Measurements from ENCODE around the gene PIAS1.

PIAS1 gene

GRCh38 chr15:68175526-68175925 lies 121.4 kb downstream of the PIAS1 start:
- TF ChIP-seq POLR2A (IDR thresholded peaks at IDR 0.05; ENCODE audit: low read depth, low read length) = no peak
- no peak for FAIRE-seq
- no peak for DNase-seq (ENCODE audit: insufficient read length, low spot score)

DNA sequence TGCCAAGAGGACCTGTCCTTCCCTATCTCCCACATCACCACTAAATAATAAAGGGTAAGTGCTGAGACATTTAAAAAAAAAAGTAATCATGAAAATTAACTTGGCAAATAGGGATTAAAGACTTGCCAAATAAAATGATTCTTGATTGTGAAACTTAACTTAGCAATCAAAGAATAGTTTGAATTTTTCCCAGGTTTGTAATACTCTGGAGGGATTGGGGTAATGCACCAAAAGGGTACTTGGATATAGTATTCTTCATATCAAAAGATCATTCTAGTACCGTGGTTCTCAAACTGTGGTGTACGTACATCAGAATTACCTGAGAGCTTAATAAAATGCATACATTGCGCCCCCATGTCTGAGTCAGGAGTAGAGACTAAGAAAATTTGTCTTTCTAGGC lies 122.5 kb downstream of the PIAS1 start:
- FAIRE-seq (no peak), DNase-seq (ENCODE audit: insufficient read length, low spot score) (no peak)
- TF ChIP-seq POLR2A (IDR thresholded peaks at IDR 0.05; ENCODE audit: low read depth, low read length) = no peak

DNA sequence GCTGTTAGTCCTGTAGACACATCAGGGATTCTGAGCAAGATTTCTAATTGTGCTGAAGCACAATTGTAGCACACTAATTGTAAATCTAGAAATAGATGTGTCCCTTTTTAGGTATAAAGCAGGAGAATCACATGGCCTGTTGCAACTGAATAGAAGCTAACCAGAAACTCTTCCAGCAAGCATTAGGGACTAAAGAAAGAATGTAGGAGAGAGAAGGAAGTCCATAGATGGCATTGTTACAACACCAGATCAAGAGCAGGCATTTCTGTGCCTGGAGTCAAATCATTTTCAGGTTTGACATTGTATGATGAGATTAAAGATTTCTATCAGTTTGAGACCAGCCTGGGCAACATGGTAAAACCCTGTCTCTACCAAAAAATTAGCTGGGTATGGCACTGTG lies 123.6 kb downstream of the PIAS1 start:
- DNase-seq (ENCODE audit: insufficient read length, low spot score) = no peak
- no peak for FAIRE-seq
- TF ChIP-seq POLR2A (IDR thresholded peaks at IDR 0.05; ENCODE audit: low read depth, low read length) = no peak

DNA sequence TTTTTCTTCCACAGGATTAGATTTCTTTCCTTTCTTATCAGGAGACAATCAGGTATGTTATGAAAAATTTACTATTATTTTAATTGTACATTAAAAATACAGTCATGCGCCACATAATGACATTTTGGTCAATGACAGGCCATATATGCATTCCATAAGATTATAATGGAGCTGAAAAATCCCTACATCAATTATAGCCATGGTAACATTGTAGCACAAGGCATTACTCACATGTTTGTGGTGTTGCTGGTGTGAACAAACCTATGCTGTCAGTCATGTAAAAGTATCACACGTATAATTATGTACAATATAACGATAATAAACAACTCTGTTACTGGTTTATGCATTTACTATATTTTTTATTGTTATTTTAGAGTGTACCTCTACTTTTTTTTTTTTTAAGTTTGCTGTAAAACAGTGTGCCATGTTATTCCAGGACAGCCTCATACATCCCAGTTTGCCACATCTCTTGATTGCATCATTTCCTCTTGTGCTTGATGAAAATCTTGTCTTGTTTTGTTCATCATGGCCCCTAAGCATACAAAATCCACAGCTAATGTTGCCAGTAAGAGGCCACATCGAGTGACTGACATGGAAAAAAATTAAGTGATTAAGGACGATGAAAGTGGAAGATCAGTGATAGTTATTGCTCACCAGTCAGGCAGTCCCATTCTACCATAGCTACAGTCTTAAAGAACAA lies 129.7 kb downstream of the PIAS1 start:
- TF ChIP-seq POLR2A (IDR thresholded peaks at IDR 0.05; ENCODE audit: low read depth, low read length) = no peak
- FAIRE-seq (no peak), DNase-seq (ENCODE audit: insufficient read length, low spot score) (no peak)

DNA sequence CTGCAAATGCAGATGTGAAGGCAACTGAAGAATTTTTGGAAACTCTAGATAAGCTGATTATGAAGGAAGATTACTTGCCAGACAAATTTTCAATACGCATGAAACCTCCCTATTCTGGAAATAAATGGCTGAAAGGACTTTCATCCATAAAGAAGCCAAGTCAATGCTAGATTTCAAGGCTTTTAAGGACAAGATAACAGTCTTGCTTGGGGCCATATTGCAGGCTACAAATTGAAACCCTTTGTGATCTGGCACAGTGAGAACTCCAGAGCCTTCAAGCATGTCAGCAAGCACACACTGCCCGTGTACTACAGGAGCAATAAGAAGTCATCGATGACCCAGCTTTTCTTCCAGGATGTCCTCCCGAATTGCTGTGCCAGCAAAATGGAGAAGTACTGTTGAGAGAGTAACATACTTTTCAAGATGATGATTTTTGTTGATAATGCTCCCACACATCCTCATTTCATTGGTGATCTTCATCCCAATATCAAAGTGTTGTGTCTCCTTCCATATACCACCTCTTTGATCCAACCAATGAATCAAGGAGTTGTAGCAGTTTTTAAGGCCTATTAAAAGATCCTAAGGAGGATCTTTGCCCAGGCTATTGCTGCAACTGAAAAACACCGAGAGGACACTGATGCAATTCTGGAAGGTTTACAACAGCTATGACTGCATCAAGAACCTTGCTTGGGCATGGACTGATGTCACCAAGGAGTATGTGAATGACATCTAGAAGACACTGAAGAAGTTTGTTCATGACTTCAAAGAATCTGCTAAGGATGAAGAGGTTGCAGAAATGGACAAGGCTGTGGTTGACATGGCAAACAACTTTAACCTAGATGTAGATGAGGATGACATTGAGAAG lies 130.7 kb downstream of the PIAS1 start:
- FAIRE-seq (no peak), DNase-seq (ENCODE audit: insufficient read length, low spot score) (no peak)
- no peak for TF ChIP-seq POLR2A (IDR thresholded peaks at IDR 0.05; ENCODE audit: low read depth, low read length)

DNA sequence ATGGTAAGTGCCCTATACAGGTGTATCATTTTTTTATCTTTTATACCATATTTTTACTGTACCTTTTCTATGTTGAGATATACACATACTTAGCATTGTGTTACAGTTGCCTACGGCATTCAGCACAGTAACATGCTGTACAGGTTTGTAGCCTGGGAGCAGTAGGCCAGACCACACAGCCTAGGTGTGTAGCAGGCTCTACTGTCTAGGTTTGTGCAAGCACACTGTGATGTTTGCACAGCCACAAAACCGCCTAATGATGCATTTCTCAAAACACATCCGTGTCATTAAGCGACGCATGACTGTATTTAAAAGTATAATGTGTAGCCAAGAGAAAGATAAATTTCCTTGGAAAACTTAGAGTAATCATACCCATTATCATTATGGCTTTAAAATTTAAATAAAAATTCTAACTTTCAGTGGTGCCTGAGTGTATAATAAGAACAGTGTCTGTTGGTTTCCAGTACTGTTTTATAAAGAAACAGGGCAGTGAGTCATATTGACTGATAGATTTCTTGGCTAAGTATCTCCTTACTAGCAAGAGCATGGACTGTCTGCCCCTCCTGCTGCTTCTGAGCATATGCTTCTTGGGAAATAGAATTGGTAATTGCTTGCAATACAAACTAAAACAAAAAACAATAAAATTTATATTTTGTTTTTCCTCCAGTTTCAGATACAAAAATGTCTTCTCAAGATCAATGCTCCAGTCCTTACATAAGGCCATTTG lies 132.7 kb downstream of the PIAS1 start:
- FAIRE-seq = no peak
- no peak for DNase-seq (ENCODE audit: insufficient read length, low spot score)
- TF ChIP-seq POLR2A (IDR thresholded peaks at IDR 0.05; ENCODE audit: low read depth, low read length) = no peak

- no peak for TF ChIP-seq POLR2A (IDR thresholded peaks at IDR 0.05; ENCODE audit: low read depth, low read length)
- FAIRE-seq (no peak), DNase-seq (ENCODE audit: insufficient read length, low spot score) (no peak)
Measured at GRCh38 chr15:68187559-68187958, 133.4 kb downstream of the PIAS1 start.

DNA sequence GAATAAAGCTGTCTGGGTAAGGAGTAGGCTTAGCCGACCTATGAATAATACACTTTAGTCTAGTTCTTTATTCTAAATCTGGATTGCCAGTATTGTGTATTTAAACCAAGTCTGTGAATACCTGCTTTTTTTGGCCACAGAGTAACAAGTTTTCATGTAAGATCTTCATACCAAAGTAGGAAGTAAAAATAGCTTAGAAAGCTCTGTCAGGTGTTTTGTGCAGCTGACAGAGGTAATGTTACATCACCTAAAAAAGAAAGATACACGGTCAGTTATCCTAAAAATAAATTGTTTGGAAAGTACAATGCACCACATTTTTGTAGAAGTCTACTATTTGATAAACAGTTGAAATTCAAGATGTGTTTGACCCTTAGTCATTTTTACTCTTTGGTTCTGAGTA lies 134.5 kb downstream of the PIAS1 start:
- no peak for FAIRE-seq
- no peak for TF ChIP-seq POLR2A (IDR thresholded peaks at IDR 0.05; ENCODE audit: low read depth, low read length)
- no peak for DNase-seq (ENCODE audit: insufficient read length, low spot score)

DNA sequence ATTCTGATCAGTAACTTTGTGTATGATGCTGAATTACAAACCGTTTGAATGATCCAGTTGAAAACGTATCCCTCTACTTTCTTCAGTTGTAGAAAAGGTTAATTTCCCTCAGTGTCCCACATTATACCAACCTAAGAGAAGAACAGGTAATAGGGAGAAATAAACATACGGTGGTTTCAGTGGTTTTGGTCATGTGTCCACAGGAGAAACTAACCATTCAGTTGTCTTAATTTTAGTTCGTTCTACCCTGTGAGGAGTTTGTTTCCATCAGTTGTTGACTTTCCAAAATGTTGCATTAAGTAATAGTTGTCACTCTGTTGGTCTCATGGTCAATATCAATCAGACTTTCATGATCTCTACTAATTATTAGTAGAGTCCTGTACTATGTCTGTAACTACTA lies 135.9 kb downstream of the PIAS1 start:
- TF ChIP-seq POLR2A (IDR thresholded peaks at IDR 0.05; ENCODE audit: low read depth, low read length) = no peak
- DNase-seq (ENCODE audit: insufficient read length, low spot score) (no peak), FAIRE-seq (no peak)

DNA sequence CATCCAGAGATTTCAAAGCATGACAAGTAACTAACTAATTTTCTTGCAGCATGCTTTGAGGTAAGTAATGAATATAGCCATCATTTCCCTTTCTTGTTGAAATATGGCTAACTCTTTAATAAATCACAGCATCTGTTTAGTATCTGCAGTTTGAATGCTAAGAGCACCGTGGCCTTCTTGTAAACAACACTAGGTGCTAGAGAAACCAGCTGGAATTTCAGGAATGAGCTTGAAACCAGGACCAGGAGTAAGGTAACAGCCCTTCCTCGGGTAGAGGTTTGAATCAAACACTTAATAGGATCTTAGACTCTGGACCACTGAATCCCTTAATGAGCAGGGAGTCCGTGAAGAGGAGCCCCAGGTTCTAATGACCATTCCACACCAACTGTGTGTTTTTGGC lies 137.4 kb downstream of the PIAS1 start:
- DNase-seq (ENCODE audit: insufficient read length, low spot score) = no peak
- no peak for FAIRE-seq
- no peak for TF ChIP-seq POLR2A (IDR thresholded peaks at IDR 0.05; ENCODE audit: low read depth, low read length)

GRCh38 chr15:68192117-68192516 lies 138.0 kb downstream of the PIAS1 start:
- no peak for TF ChIP-seq POLR2A (IDR thresholded peaks at IDR 0.05; ENCODE audit: low read depth, low read length)
- FAIRE-seq = no peak
- DNase-seq (ENCODE audit: insufficient read length, low spot score) = no peak

- TF ChIP-seq POLR2A (IDR thresholded peaks at IDR 0.05; ENCODE audit: low read depth, low read length) = no peak
- no peak for DNase-seq (ENCODE audit: insufficient read length, low spot score)
- FAIRE-seq = no peak
Measured at GRCh38 chr15:68192804-68193486, 138.8 kb downstream of the PIAS1 start.

DNA sequence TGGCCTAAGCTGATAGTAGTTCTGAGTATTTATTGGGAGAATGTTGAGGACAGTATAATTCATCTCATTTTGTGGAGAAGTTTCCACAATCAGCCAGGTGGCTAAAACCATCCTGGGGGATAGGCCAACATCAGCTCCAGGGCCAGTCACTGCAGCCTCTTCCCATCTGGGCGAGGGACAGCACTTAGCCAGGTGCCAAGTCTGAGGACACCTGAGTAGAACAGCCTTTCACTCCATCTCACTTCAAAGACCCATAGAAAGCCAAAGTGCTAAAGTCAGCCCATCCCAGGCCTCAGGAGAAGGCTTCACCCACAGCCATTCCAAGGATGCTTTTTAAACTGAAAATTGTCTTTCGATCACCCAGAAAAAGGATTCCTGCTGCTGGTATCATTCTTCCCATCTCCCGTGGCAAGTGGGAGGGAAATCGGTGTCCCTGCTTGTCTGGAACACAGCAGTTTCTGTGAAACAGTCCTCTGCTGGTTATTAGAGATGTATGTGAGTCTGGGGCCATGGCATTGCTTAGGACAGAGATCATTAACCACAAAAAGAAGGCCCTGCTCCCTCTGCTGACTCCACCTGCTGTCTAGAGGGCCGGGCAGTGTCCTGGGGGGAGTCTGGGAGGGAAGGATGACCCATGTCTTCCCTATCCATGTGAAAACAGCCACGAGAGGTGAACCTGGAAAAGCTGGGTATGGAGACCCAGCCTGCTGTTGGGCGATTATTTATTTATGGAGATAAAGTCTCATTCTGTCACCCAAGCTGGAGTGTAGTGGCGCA lies 141.4 kb downstream of the PIAS1 start:
- TF ChIP-seq POLR2A (IDR thresholded peaks at IDR 0.05; ENCODE audit: low read depth, low read length) = no peak
- DNase-seq (ENCODE audit: insufficient read length, low spot score) = no peak
- FAIRE-seq = no peak

Data from H54 (cell line).